Activated CD8-positive, alpha-beta memory T cell treated with anti-CD3 and anti-CD28 coated beads, Interleukin-2, amount 50 U/mL, for 24 hours (primary cell): Measurements from ENCODE around the gene SULT4A1.
"Not testable (repeated sequence)": the region's sequence is repeated elsewhere in the genome, so short reads cannot be mapped to it uniquely, and the experiment has no call there.

ENCODE experiments used
- DNase-seq: peaks from one replicate; pipeline ENCODE4 v3.0.0-alpha.2; 2020; ENCODE audit errors: extremely low read depth

Gene SULT4A1

GRCh38 chr22:43886231-43886630 is 23.9 kb upstream of the SULT4A1 start:
- DNase-seq: no peak

DNA sequence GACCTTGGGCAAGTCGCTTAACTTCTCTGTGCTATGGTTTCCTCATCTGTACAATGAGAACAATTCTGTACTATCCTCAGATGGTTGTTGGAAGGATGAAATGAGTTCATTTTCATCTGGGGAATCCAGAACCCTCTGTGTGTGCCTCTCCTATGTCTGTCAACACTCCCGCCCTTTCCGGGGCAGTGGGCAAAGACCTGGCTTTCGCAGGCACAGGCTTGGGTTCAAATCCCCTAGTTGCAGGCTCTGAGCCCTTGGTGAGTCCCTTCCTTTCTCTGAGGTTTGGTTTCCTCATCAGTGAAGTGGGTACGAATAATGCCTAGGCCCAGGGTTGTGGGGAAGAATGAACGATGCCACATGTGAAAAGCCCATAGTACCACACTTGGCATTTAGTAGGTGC is 23.5 kb upstream of the SULT4A1 start:
- DNase-seq: no peak

DNA sequence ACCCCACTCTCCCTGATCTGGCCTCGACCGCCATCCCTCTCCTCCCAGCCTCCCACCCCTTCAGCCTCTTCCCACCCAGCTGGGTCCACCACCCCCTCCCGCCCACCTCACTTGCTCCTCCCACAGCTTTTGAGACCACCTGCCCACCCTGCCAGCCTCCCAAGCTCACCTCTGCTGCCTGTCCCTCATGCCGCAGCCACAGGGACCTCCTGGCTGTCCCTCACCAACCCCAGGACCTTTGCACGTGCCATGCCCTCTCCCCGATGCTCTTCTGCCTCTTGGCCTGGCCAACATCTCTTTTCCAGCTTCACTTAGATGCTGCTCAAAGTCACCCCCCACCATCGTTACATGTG is 23.0 kb upstream of the SULT4A1 start:
- DNase-seq: no peak

DNA sequence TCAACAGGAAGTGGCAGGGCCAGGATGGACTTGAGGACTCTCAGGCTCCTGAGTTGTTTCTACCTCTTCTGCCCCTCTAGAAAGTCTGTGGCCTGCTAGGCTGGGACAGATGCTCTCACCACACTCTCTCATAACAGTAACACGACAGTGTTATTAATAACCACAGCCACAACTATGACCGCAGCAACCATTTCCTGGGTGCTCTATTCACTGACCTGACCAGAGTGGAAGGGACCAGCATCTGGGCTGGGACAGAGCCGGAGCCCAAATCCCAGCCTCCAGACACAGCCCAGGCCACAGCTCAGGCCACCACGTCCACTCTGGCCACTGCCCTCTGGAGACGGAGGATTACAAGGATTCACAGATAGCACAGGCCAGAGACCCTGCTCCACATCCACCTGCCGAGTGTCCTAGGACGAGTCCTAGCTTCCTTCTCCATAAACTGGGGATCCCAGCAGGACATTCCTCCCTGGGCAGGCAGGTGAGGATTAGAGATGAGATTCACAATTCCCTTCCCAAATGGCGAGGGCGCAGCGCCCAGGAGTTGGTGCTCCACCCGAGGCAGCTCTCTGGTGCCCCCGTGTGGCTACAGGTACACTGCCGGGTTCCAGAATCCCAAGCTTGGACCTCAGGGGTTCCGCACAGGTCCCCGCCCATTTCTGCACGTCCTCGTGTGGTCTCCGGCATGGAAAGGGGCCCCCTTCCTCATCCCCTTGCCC is 22.4 kb upstream of the SULT4A1 start:
- DNase-seq: no peak

- no peak for DNase-seq
Measured at GRCh38 chr22:43883719-43884415, 21.6 kb upstream of the SULT4A1 start.

GRCh38 chr22:43883012-43883661 is 20.8 kb upstream of the SULT4A1 start:
- DNase-seq: no peak

DNA sequence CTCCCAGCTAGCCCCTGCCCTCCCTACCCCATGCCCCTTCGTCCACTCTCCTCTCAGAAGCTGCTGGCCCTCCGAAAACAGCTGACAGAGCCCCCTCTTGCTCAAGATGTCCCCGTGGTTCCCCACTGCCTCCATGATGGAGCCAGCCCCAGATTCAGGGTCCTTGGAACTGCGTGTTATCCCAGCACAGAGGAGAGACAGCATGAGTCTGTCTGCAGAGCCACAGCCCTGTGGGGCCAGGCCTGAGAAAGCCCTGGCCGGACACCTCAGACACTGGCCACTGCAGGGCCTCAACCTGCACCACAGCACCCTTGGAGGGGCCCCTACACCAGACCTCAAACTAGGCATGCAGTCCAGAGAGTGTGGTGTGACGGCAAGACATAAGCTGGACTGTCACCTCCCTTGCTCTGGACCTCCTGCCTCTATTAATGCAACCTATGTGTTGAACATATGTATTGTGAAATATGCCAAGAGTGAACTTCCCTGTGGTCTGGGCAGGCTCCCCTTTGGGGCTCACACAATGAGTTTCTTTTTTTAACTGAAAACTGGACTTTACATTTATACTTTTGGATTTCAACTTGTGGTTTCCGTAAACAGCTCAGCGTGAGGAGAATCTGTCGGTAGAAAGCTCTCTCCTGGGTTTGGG is 19.9 kb upstream of the SULT4A1 start:
- DNase-seq: no peak

- no peak for DNase-seq
Measured at GRCh38 chr22:43881091-43882061, 19.1 kb upstream of the SULT4A1 start.

DNA sequence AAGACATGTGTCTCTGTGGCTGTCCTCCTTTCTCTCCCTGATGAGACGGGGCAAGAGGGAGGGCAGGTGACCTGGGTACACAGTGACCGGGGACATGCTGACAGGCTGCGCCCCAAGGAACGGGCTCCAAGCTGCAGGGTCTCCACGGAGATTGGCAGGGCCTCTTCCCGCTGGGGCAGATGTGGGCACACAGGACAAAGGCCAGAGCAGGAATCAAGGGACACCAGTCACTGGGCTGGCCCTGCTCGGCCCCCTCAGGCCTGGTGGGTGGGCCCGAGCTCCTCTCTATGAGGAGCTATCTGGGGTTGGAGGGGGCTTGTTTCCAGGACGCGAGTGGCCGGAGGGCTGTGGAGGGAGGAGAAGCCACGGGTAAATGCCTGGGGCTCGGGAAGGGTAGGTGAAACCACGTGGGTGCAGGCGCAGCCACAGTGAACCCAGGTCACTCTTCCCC is 18.3 kb upstream of the SULT4A1 start:
- DNase-seq: no peak

DNA sequence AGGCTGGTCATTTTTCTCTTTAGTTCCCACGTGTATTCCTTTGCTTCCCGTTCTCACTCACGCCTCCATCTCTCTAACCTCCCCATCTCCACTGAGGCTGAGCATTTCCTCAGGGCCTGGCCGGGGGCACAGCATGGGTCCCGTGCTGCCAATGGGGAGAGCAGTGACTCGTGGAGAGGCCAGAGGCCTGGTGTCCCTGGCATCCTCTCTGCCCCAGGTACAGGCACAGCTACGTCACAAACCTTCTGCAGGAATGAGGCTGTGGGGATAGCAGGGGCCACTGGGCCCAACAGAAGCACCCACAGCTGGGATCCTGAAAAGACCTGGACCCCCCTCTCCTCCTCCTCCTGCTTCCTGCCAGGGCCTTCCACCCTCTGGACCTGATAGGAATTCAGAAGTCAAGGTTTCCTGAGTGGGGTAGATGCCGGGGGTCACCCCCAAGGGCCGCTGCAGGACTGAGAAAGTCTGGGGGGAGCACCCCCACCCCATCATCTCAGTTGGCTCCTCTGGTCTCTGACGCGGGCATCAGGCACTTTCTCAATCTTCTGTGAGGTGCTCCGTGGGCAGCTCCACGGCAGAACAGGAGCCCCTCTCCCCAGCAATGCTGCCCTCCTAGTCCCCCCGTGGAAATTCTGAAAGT is 17.7 kb upstream of the SULT4A1 start:
- DNase-seq: no peak

DNA sequence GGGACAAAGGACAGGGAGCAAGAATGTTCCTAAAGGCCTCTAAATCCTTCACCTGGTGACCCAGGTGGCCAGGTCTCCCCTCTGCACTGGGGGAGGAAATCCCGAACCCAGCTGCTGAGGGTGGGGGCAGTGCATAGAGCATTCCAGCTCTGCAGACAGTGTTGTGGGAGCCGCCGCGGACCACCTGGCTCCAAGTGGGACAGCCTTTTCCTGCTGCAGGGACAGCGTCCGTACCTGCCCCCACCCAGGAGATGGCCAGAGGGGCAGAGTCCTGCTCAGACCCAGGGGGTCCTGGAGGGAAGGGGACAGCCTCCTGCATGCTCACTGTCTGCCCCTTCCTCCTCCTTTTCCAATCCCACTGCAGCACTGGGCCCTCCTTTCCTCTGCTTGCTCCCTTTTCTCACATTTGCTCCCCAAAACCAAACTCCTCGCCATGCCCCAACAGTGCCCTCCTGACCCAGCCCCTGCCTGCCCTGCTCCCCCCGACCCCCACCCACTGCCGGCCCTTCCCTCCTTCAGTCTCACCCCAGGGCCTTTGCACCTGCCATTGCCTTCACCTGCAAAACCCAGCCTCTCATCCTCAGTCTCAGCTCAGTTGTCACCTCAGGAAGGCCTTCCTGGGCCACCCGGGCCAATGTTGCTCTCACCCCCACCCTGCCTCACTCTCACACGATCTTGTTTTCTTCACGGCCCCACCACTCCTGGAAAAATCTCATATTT is 16.7 kb upstream of the SULT4A1 start:
- no peak for DNase-seq

- DNase-seq: no peak
Measured at GRCh38 chr22:43878079-43878795, 15.9 kb upstream of the SULT4A1 start.

DNA sequence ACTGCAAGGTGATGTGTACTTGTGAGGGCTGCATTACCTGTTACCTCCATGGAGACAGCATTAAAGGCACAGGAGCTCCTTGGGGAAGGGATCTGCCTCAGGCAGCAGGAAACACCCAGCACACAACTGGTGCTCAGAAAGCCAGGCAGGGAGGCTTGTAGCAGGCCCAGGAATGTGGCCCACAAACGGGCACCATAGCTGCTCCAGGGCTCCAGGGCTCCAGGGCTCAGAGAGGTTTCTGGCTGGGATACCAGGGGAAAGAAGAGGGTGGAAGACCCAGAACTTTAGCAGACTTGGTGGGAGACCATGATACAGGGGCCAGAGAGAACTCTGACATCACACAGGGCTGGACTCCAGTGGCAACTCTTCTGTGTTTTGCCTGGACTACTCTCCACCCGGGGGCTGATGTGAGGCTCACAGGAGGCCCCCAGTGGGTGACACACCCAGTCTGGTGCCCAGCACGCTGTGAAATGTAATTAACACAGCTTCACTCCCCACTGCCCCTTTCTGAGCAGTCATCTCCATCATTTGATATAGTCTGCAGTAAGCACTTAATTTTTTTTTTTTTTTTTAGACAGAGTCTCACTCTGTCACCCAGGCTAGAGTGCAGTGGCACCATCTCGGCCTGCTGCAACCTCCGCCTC is 14.7 kb upstream of the SULT4A1 start:
- DNase-seq: no peak

- DNase-seq: no peak
Measured at GRCh38 chr22:43869799-43870198, 7.5 kb upstream of the SULT4A1 start.

GRCh38 chr22:43869001-43869400 is 6.7 kb upstream of the SULT4A1 start:
- not testable (repeated sequence) for DNase-seq

- no peak for DNase-seq
Measured at GRCh38 chr22:43867839-43868635, 5.7 kb upstream of the SULT4A1 start.

GRCh38 chr22:43862882-43863202 is 529 bp upstream of the SULT4A1 start:
- DNase-seq: no peak

GRCh38 chr22:43861529-43861928 is 784 bp downstream of the SULT4A1 start:
- no peak for DNase-seq
